Measurements from ENCODE around the gene SHISAL1.

Gene SHISAL1

GRCh38 chr22:44351685-44352377 lies 39.1 kb upstream of the SHISAL1 start:
- TF ChIP-seq, protein P1, sequence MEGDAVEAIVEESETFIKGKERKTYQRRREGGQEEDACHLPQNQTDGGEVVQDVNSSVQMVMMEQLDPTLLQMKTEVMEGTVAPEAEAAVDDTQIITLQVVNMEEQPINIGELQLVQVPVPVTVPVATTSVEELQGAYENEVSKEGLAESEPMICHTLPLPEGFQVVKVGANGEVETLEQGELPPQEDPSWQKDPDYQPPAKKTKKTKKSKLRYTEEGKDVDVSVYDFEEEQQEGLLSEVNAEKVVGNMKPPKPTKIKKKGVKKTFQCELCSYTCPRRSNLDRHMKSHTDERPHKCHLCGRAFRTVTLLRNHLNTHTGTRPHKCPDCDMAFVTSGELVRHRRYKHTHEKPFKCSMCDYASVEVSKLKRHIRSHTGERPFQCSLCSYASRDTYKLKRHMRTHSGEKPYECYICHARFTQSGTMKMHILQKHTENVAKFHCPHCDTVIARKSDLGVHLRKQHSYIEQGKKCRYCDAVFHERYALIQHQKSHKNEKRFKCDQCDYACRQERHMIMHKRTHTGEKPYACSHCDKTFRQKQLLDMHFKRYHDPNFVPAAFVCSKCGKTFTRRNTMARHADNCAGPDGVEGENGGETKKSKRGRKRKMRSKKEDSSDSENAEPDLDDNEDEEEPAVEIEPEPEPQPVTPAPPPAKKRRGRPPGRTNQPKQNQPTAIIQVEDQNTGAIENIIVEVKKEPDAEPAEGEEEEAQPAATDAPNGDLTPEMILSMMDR (conservative IDR thresholded peaks at IDR 0.05; ENCODE audit: control insufficient read depth, insufficient read depth, low read depth, low read length), result no peak
- peak; percentile 89 for DNase-seq (ENCODE audit: low read depth)
- no peak overlapping the region for H3K4me3 ChIP-seq (ENCODE audit: control insufficient read depth, low read depth, low read length)

DNA sequence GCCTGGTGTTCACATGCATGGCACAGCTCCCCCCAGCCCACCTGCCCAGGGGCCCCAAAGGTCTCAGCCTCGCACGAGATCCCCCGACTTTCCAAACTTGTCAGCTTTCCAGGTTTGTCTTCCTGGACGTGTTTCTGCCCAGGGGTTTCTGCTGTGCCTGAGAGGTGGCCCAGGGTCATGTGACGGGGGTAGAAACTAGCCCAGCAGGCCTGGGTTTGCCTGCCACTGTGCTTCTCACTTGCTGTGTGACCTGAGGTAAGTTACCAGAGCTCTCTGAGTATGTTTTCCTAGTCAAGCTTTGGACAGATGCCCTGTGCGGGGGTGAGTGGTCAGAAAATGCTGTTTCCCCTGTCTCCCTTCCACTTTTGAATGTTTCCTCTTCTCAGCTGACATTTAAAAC lies 38.3 kb upstream of the SHISAL1 start:
- TF ChIP-seq, protein P1 (conservative IDR thresholded peaks at IDR 0.05; ENCODE audit: control insufficient read depth, insufficient read depth, low read depth, low read length), result no peak
- H3K4me3 ChIP-seq (ENCODE audit: control insufficient read depth, low read depth, low read length), result no peak overlapping the region
- no peak for DNase-seq (ENCODE audit: low read depth)

- no peak for DNase-seq (ENCODE audit: low read depth)
- TF ChIP-seq, protein P1 (conservative IDR thresholded peaks at IDR 0.05; ENCODE audit: control insufficient read depth, insufficient read depth, low read depth, low read length), result no peak
- H3K4me3 ChIP-seq (ENCODE audit: control insufficient read depth, low read depth, low read length), result no peak overlapping the region
Measured at GRCh38 chr22:44349594-44349993, 36.8 kb upstream of the SHISAL1 start.

DNA sequence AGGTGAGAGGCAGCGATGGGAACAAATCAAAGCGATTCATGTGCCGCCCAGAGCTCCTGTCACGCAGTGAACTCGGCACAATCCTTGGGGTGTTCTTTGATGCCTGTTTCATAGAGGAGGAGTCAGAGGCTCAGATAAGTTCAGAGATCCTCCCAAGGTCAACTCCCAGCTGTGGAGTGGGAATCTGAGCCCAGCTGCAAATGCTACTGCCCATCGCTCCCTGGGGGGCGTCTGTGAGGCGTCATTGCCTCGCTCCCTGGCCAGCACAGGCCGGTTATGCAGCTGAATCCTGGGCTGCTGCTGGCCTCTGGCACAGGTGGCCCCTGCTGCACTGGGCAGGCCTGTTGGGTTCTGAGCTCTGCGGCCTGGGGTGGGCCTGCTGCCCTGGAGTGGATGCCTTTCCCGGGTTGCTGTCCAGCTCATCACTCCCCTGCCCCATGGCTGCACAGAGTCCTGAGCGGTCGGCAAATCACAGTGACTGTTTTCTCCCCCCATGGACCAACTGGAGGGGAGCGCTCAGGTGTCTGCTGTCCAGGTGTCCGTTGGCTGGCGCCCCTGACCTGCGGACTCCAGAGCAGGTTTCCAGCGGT lies 36.3 kb upstream of the SHISAL1 start:
- no peak overlapping the region for H3K4me3 ChIP-seq (ENCODE audit: control insufficient read depth, low read depth, low read length)
- DNase-seq (ENCODE audit: low read depth), result no peak
- TF ChIP-seq, protein P1 (conservative IDR thresholded peaks at IDR 0.05; ENCODE audit: control insufficient read depth, insufficient read depth, low read depth, low read length), result no peak

GRCh38 chr22:44347549-44347948 lies 34.8 kb upstream of the SHISAL1 start:
- DNase-seq (ENCODE audit: low read depth), result no peak
- no peak overlapping the region for H3K4me3 ChIP-seq (ENCODE audit: control insufficient read depth, low read depth, low read length)
- TF ChIP-seq, protein P1 (conservative IDR thresholded peaks at IDR 0.05; ENCODE audit: control insufficient read depth, insufficient read depth, low read depth, low read length), result no peak

DNA sequence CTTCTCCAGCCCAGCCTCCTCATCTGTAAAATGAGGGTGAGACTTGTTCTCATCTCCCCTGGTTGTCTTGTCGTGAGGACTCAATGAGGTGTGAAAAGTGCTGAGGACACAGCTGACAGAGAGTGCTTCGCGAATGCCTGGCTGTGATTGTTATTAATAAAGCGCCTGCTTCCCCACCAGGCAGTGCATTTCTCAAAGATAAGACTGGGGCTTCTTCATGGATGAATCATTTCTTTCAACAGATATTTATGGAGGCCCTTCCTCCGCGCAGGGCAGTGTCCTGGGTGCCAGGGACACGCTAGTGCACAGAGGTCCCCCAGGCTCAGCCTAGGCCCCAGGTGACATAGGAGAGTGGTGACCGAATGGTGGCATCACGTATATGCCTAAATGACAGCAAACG lies 34.3 kb upstream of the SHISAL1 start:
- DNase-seq (ENCODE audit: low read depth), result no peak
- H3K4me3 ChIP-seq (ENCODE audit: control insufficient read depth, low read depth, low read length), result no peak overlapping the region
- TF ChIP-seq, protein P1 (conservative IDR thresholded peaks at IDR 0.05; ENCODE audit: control insufficient read depth, insufficient read depth, low read depth, low read length), result no peak
